Amniotic epithelial cell (primary cell): ENCODE results near the gene GRIA1.
"Not testable (repeated sequence)": the region's sequence is repeated elsewhere in the genome, so short reads cannot be mapped to it uniquely, and the experiment has no call there.

Experiments used
- DNase-seq: peaks from one replicate; pipeline ENCODE4 v3.0.0-alpha.2; 2010; ENCODE audit warnings: low read depth

The GRIA1 gene

DNA sequence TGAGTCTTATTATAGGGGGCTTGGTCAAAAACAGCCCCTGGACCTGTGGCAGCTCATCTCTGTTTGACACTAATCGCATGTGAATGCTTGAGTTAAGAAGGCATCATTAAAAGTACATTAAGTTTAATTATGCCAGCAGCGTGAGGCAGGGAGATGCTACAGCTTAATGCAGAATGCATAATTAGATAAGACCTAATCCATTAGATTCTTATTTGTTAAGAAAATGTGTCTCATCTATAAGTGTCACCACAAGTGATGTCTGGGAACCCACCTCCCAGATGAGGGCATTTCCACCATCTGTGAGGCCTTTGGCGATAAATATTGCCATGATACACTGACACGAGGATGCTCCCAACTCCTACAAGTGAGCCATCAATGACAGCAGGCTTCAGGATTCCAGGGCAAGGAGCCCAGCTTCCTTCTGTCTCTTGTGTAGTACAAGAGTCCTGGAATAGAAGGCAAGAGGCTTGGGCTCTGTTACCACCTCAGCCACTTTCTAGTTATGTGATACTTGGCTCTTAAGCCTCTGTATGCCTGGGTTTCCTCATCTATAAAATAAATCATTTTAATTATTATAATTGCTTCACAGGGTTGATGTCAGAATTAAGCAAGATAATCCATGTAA lies 345.5 kb downstream of the GRIA1 start:
- no peak for DNase-seq

DNA sequence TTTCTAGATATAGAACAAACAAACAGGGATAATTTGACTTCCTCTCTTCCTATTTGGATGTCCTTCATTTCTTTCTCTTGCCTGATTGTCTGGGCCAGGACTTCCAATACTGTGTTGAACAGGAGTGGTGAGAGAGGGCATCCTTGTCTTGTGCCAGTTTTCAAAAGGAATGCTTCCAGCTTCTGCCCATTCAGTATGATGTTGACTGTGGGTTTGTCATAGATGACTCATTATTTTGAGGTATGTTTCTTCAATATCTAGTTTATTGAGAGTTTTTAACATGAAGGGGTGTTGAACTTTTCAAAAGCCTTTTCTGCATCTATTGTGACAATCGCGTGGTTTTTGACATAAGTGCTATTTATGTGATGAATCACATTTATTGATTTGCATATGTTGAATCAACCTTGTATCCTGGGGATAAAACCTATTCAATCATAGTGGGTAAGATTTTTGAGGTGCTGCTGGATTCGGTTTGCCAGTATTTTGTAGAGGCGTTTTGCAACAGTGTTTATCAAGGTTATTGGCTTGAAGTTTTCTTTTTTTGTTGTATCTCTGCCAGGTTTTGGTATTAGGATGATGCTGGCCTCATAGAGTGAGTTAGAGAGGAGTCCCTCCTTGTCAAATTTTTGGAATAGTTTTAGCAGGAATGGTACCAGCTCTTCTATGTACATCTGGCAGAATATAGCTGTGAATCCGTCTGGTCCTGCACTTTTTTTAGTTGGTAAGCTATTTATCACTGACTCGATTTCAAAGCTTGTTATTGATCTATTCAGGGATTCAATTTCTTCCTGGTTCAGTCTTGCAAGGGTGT lies 359.0 kb downstream of the GRIA1 start:
- DNase-seq, result not testable (repeated sequence)

DNA sequence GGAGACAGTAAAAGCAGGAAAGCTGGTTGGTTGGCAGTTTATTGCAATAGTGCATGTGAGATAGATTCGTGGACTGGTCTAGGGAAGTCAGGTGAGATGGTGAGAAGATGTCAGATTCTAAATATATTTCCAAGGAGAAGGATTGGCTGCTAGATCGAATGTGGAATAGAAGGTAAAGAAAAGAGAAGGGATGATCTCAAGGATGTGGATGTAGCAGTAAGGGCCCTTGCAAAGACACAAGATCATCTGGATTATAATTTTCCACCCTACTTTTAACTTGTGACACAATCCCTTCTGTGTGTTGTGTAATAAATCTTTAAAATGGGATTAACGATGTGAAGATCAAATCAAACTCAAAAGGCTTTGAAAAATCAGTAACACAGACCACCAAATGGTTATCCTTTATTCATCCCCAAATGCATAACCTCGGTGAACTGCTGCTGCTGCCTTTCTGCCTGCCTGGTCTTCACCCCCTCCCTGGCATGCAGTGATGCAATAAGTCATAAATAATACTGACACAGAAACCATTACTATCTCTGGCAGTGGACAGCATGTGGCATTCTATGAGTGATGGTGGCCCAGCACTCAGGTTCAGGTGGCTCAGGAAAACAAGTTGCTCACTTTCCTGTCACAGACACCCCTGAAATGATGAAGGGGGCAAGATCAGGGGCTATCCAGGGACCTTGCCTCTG lies 369.9 kb downstream of the GRIA1 start:
- DNase-seq, result peak; percentile 33

DNA sequence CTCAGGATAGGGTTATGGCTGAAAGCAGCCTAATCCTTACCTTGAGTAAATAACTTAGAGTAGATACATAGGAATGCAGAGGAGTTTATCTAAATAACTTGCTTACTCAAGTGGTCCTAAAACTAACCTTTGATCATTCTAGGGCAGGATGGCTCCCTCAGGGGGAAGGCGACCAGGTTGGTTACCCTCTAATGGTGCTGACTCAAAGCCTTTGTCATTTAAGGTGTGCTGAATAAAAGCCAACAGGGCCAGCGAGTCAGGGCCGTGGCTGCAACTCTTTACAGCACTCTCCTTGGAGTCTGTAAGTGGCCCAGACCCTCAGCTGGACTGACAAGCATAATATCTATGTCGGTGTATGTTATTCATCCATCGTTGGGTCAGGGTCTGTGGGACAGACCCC lies 372.4 kb downstream of the GRIA1 start:
- not testable (repeated sequence) for DNase-seq
